Measurements from ENCODE around the gene OTOP2. TPM values are rescaled to one million over a fixed set of nuclear protein-coding genes. Genes with fewer than 3 reads are reported as not detected.

OTOP2 gene
- total and polyA plus RNA-seq, 2 experiments from 2014 or later: not detected

- TF ChIP-seq EZH2 (IDR thresholded peaks at IDR 0.05; ENCODE audit: insufficient read depth, poor library complexity, severe bottlenecking): no peak
- no peak for TF ChIP-seq EZH2phosphoT487 (IDR thresholded peaks at IDR 0.05; ENCODE audit: insufficient read depth, low read depth)
- H3K4me1 ChIP-seq (ENCODE audit: insufficient read depth): no peaks in the 10 kb centered on the region
- in situ Hi-C loops (cut with MboI): no loop called here
- H3K27me3 ChIP-seq (replicated peaks; ENCODE audit: insufficient read depth): peaks cover 55% of the 10 kb centered on the region
- 40 to 51% methylated on average over 8 of the region's 8 CpGs for WGBS, 2 experiments (ENCODE audit: low coverage in 1 of 2, low lambda C conversion rate in 2 of 2, missing lambda C conversion rate in 2 of 2)
- H4K20me1 ChIP-seq (ENCODE audit: insufficient read depth): no peaks in the 10 kb centered on the region
- no peak overlapping the region for H3K4me2 ChIP-seq (ENCODE audit: unreplicated experiment)
- no peak for DNase-seq
- H3F3A ChIP-seq (ENCODE audit: insufficient read depth): no peaks in the 10 kb centered on the region
- H3K79me2 ChIP-seq (ENCODE audit: insufficient read depth): no peaks in the 10 kb centered on the region
- no peak overlapping the region for H3K4me3 ChIP-seq
- no peaks in the 10 kb centered on the region for H3K9me2 ChIP-seq (ENCODE audit: insufficient read depth)
- no peak overlapping the region for H2AFZ ChIP-seq
- H3K9ac ChIP-seq: no peak overlapping the region
- H3K36me3 ChIP-seq (ENCODE audit: low read depth): no peaks in the 10 kb centered on the region
- H3K9me3 ChIP-seq (ENCODE audit: low read depth): no peaks in the 10 kb centered on the region
- H3K27ac ChIP-seq: no peak overlapping the region
These were observed 15.5 kb downstream of the OTOP2 start for GRCh38 chr17:74939534-74939933.

GRCh38 chr17:74941128-74941725, 17.2 kb downstream of the OTOP2 start:
- DNase-seq: no peak
- Histone ChIP-seq H3K4me2 (ENCODE audit: unreplicated experiment) (no peak overlapping the region), H3K4me3 (no peak overlapping the region), H3K27me3 (replicated peaks; ENCODE audit: insufficient read depth) (peaks cover 56% of the 10 kb centered on the region), H3K9me2 (ENCODE audit: insufficient read depth) (no peaks in the 10 kb centered on the region), H3K4me1 (ENCODE audit: insufficient read depth) (no peaks in the 10 kb centered on the region), H3K36me3 (ENCODE audit: low read depth) (no peaks in the 10 kb centered on the region), H4K20me1 (ENCODE audit: insufficient read depth) (no peaks in the 10 kb centered on the region), H3K9me3 (ENCODE audit: low read depth) (no peaks in the 10 kb centered on the region), H3K27ac (no peak overlapping the region), H3F3A (ENCODE audit: insufficient read depth) (no peaks in the 10 kb centered on the region), H3K79me2 (ENCODE audit: insufficient read depth) (no peaks in the 10 kb centered on the region), H2AFZ (no peak overlapping the region), H3K9ac (no peak overlapping the region)
- WGBS, 2 experiments (ENCODE audit: low coverage in 1 of 2, low lambda C conversion rate in 2 of 2, missing lambda C conversion rate in 2 of 2): 57 to 58% methylated on average over 20 to 21 of the region's 21 CpGs
- TF ChIP-seq EZH2 (IDR thresholded peaks at IDR 0.05; ENCODE audit: insufficient read depth, poor library complexity, severe bottlenecking) (no peak), EZH2phosphoT487 (IDR thresholded peaks at IDR 0.05; ENCODE audit: insufficient read depth, low read depth) (no peak)
- in situ Hi-C loops (cut with MboI): no loop called here

GRCh38 chr17:74943808-74944522, 19.9 kb downstream of the OTOP2 start:
- peak; percentile 25 for DNase-seq
- Histone ChIP-seq H4K20me1 (ENCODE audit: insufficient read depth) (no peaks in the 10 kb centered on the region), H2AFZ (no peak overlapping the region), H3K9me3 (ENCODE audit: low read depth) (no peaks in the 10 kb centered on the region), H3K27ac (no peak overlapping the region), H3K9me2 (ENCODE audit: insufficient read depth) (no peaks in the 10 kb centered on the region), H3F3A (ENCODE audit: insufficient read depth) (no peaks in the 10 kb centered on the region), H3K9ac (no peak overlapping the region), H3K4me1 (ENCODE audit: insufficient read depth) (no peaks in the 10 kb centered on the region), H3K4me3 (no peak overlapping the region), H3K36me3 (ENCODE audit: low read depth) (no peaks in the 10 kb centered on the region), H3K4me2 (ENCODE audit: unreplicated experiment) (no peak overlapping the region), H3K27me3 (replicated peaks; ENCODE audit: insufficient read depth) (peaks cover 45% of the 10 kb centered on the region), H3K79me2 (ENCODE audit: insufficient read depth) (no peaks in the 10 kb centered on the region)
- 33 to 39% methylated on average over 13 of the region's 13 CpGs for WGBS, 2 experiments (ENCODE audit: low coverage in 1 of 2, low lambda C conversion rate in 2 of 2, missing lambda C conversion rate in 2 of 2)
- in situ Hi-C loops (cut with MboI): no loop called here
- TF ChIP-seq EZH2phosphoT487 (IDR thresholded peaks at IDR 0.05; ENCODE audit: insufficient read depth, low read depth) (no peak), EZH2 (IDR thresholded peaks at IDR 0.05; ENCODE audit: insufficient read depth, poor library complexity, severe bottlenecking) (no peak)

- Histone ChIP-seq H3K27ac (no peak overlapping the region), H3F3A (ENCODE audit: insufficient read depth) (no peaks in the 10 kb centered on the region), H3K9me3 (ENCODE audit: low read depth) (no peaks in the 10 kb centered on the region), H3K79me2 (ENCODE audit: insufficient read depth) (no peaks in the 10 kb centered on the region), H2AFZ (no peak overlapping the region), H3K4me1 (ENCODE audit: insufficient read depth) (no peaks in the 10 kb centered on the region), H3K27me3 (replicated peaks; ENCODE audit: insufficient read depth) (peaks cover 44% of the 10 kb centered on the region), H3K4me3 (no peak overlapping the region), H3K9ac (no peak overlapping the region), H3K36me3 (ENCODE audit: low read depth) (no peaks in the 10 kb centered on the region), H3K9me2 (ENCODE audit: insufficient read depth) (no peaks in the 10 kb centered on the region), H4K20me1 (ENCODE audit: insufficient read depth) (no peaks in the 10 kb centered on the region), H3K4me2 (ENCODE audit: unreplicated experiment) (no peak overlapping the region)
- no peak for DNase-seq
- WGBS, 2 experiments (ENCODE audit: low coverage in 1 of 2, low lambda C conversion rate in 2 of 2, missing lambda C conversion rate in 2 of 2): 31 to 34% methylated on average over 6 of the region's 6 CpGs
- in situ Hi-C loops (cut with MboI): no loop called here
- TF ChIP-seq EZH2phosphoT487 (IDR thresholded peaks at IDR 0.05; ENCODE audit: insufficient read depth, low read depth) (no peak), EZH2 (IDR thresholded peaks at IDR 0.05; ENCODE audit: insufficient read depth, poor library complexity, severe bottlenecking) (no peak)
These were observed 21.5 kb downstream of the OTOP2 start for GRCh38 chr17:74945543-74945942.
